ENCODE data around the gene NRXN2.

The NRXN2 gene

DNA sequence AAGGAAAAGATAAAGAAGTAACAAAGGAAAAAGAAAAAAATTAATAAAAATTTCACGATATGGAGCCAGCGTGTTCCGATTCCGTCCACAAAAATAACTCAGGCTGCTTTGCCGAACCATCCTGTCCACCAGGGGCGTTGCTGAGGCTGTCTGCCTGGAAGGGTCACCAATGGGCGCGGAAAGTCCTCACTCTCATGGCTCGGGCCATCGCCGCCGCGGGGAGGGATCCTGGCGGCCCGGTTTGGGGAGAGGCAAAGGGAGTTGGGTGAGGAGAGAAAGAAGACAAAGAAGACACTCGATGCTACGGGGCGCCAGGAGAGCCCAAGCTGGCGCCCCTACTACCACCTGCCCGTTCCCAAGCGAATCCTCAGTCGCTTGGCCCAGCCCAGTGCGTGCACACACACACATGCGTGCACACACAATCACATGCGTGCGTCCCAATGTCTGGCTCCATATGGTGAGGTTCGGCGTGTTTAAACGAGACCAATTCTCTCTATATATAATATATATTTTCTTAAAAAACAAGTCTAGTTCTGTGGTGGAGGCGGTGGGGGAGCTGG lies 42.4 kb upstream of the NRXN2 start:
- H3K9me3 ChIP-seq (ENCODE audit: control insufficient read depth, insufficient read depth, low read length), result no peaks in the 10 kb centered on the region
- no peak overlapping the region for H3K27ac ChIP-seq (ENCODE audit: low read depth, low read length)
- peaks cover 40% of the 10 kb centered on the region for H3K79me2 ChIP-seq (ENCODE audit: control insufficient read depth, low read length)
- H3K36me3 ChIP-seq (ENCODE audit: control insufficient read depth, low read length), result peaks cover 86% of the 10 kb centered on the region
- peaks cover 76% of the 10 kb centered on the region for H3K4me1 ChIP-seq (ENCODE audit: control insufficient read depth, low read length)
- H3K27me3 ChIP-seq (ENCODE audit: control insufficient read depth, low read length), result no peaks in the 10 kb centered on the region
- peaks cover 75% of the 10 kb centered on the region for H3F3A ChIP-seq (ENCODE audit: control insufficient read depth, insufficient read depth)
- H3K4me3 ChIP-seq (ENCODE audit: low read length), result no peak overlapping the region
- TF ChIP-seq, protein P1, sequence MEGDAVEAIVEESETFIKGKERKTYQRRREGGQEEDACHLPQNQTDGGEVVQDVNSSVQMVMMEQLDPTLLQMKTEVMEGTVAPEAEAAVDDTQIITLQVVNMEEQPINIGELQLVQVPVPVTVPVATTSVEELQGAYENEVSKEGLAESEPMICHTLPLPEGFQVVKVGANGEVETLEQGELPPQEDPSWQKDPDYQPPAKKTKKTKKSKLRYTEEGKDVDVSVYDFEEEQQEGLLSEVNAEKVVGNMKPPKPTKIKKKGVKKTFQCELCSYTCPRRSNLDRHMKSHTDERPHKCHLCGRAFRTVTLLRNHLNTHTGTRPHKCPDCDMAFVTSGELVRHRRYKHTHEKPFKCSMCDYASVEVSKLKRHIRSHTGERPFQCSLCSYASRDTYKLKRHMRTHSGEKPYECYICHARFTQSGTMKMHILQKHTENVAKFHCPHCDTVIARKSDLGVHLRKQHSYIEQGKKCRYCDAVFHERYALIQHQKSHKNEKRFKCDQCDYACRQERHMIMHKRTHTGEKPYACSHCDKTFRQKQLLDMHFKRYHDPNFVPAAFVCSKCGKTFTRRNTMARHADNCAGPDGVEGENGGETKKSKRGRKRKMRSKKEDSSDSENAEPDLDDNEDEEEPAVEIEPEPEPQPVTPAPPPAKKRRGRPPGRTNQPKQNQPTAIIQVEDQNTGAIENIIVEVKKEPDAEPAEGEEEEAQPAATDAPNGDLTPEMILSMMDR (IDR thresholded peaks at IDR 0.05; ENCODE audit: low read depth, low read length, poor library complexity, severe bottlenecking), result no peak
- no peak for TF ChIP-seq EZH2phosphoT487 (IDR thresholded peaks at IDR 0.05; ENCODE audit: borderline replicate concordance, low read length)
- H3K4me2 ChIP-seq (ENCODE audit: low read length), result no peak overlapping the region
- no peaks in the 10 kb centered on the region for H3K9me2 ChIP-seq (replicated peaks; ENCODE audit: control insufficient read depth, low read length)
- peaks cover 46% of the 10 kb centered on the region for H4K20me1 ChIP-seq (ENCODE audit: control insufficient read depth, insufficient read depth, low read depth, low read length)

- Histone ChIP-seq H3K4me2 (ENCODE audit: low read length) (0 out of 2 replicates have a peak overlapping the region, but pooled peaks have one; percentile 0), H3K4me3 (ENCODE audit: low read length) (no peak overlapping the region), H3K9me2 (replicated peaks; ENCODE audit: control insufficient read depth, low read length) (no peaks in the 10 kb centered on the region), H3F3A (ENCODE audit: control insufficient read depth, insufficient read depth) (peaks cover 72% of the 10 kb centered on the region), H4K20me1 (ENCODE audit: control insufficient read depth, insufficient read depth, low read depth, low read length) (peaks cover 42% of the 10 kb centered on the region), H3K36me3 (ENCODE audit: control insufficient read depth, low read length) (peaks cover 80% of the 10 kb centered on the region), H3K27ac (ENCODE audit: low read depth, low read length) (peak overlapping the region; percentile 45; the same call in 1 of the 2 replicates), H3K4me1 (ENCODE audit: control insufficient read depth, low read length) (peaks cover 83% of the 10 kb centered on the region), H3K27me3 (ENCODE audit: control insufficient read depth, low read length) (no peaks in the 10 kb centered on the region), H3K79me2 (ENCODE audit: control insufficient read depth, low read length) (peaks cover 34% of the 10 kb centered on the region), H3K9me3 (ENCODE audit: control insufficient read depth, insufficient read depth, low read length) (no peaks in the 10 kb centered on the region)
- TF ChIP-seq EZH2phosphoT487 (IDR thresholded peaks at IDR 0.05; ENCODE audit: borderline replicate concordance, low read length), result no peak
- TF ChIP-seq, protein P1 (IDR thresholded peaks at IDR 0.05; ENCODE audit: low read depth, low read length, poor library complexity, severe bottlenecking), result no peak
These were observed 41.8 kb upstream of the NRXN2 start for GRCh38 chr11:64764753-64765152.

GRCh38 chr11:64764040-64764611 lies 41.1 kb upstream of the NRXN2 start:
- no peaks in the 10 kb centered on the region for H3K9me3 ChIP-seq (ENCODE audit: control insufficient read depth, insufficient read depth, low read length)
- H3K27ac ChIP-seq (ENCODE audit: low read depth, low read length), result peak overlapping the region; percentile 45; the same call in 1 of the 2 replicates
- H3K4me2 ChIP-seq (ENCODE audit: low read length), result peak overlapping the region; percentile 11; the same call in 1 of the 2 replicates
- H3K36me3 ChIP-seq (ENCODE audit: control insufficient read depth, low read length), result peaks cover 74% of the 10 kb centered on the region
- peaks cover 66% of the 10 kb centered on the region for H3F3A ChIP-seq (ENCODE audit: control insufficient read depth, insufficient read depth)
- no peak overlapping the region for H3K4me3 ChIP-seq (ENCODE audit: low read length)
- no peaks in the 10 kb centered on the region for H3K9me2 ChIP-seq (replicated peaks; ENCODE audit: control insufficient read depth, low read length)
- TF ChIP-seq, protein P1 (IDR thresholded peaks at IDR 0.05; ENCODE audit: low read depth, low read length, poor library complexity, severe bottlenecking), result no peak
- no peak for TF ChIP-seq EZH2phosphoT487 (IDR thresholded peaks at IDR 0.05; ENCODE audit: borderline replicate concordance, low read length)
- peaks cover 82% of the 10 kb centered on the region for H3K4me1 ChIP-seq (ENCODE audit: control insufficient read depth, low read length)
- H4K20me1 ChIP-seq (ENCODE audit: control insufficient read depth, insufficient read depth, low read depth, low read length), result peaks cover 42% of the 10 kb centered on the region
- H3K27me3 ChIP-seq (ENCODE audit: control insufficient read depth, low read length), result no peaks in the 10 kb centered on the region
- H3K79me2 ChIP-seq (ENCODE audit: control insufficient read depth, low read length), result peaks cover 28% of the 10 kb centered on the region
